ENCODE data around the gene FAM107B. TPM values are rescaled to one million over a fixed set of nuclear protein-coding genes. Genes with fewer than 3 reads are reported as not detected.

FAM107B gene
- total and polyA plus RNA-seq, 2 of the 8 experiments (the other 6 are each of a cell fraction or from before 2014, with no cell fraction given) = 7.5 to 28.1 TPM

GRCh38 chr10:14570800-14571199 is 203.9 kb downstream of the FAM107B start:
- H3K4me1 ChIP-seq (replicated peaks in 1 of 4; ENCODE audit: control insufficient read depth in 3 of 4, insufficient read depth in 4 of 4, low read length in 3 of 4) = no peaks in the 10 kb centered on the region; a peak in 2 of 7 replicates
- no peak overlapping the region for H3K4ac ChIP-seq (replicated peaks; ENCODE audit: insufficient read length, low read depth, low read length)
- no peaks in the 10 kb centered on the region for H3K23me2 ChIP-seq (ENCODE audit: low read depth, low read length)
- no peak overlapping the region for H2BK120ac ChIP-seq (replicated peaks; ENCODE audit: low read depth, low read length)
- H3K4me3 ChIP-seq (ENCODE audit: extremely low read depth in 1 of 4, insufficient read depth in 2 of 4, low read depth in 3 of 4, low read length in 4 of 4) = no peak overlapping the region
- H4K5ac ChIP-seq (ENCODE audit: insufficient read length, low read depth, low read length) = no peak overlapping the region
- H2BK20ac ChIP-seq (ENCODE audit: low read length) = no peak overlapping the region
- no peak overlapping the region for H3K9ac ChIP-seq (replicated peaks in 1 of 4; ENCODE audit: extremely low read depth in 1 of 4, low read depth in 3 of 4, low read length in 3 of 4)
- H3K56ac ChIP-seq (replicated peaks; ENCODE audit: insufficient read length, low read depth, low read length) = no peak overlapping the region
- H2AK5ac ChIP-seq (ENCODE audit: low read depth, low read length) = no peak overlapping the region
- no peak overlapping the region for H2BK15ac ChIP-seq (ENCODE audit: low read length)
- no peak overlapping the region for H3K4me2 ChIP-seq (ENCODE audit: insufficient read depth in 1 of 2, low read depth in 2 of 2, low read length in 2 of 2)
- no peak overlapping the region for H3K23ac ChIP-seq (ENCODE audit: insufficient read length)
- H3K79me1 ChIP-seq (ENCODE audit: low read depth, low read length) = no peaks in the 10 kb centered on the region; the same call in 1 of the 2 replicates
- no peak overlapping the region for H2BK5ac ChIP-seq (ENCODE audit: low read depth, low read length)
- no peak overlapping the region for H2BK12ac ChIP-seq (ENCODE audit: low read depth, low read length)
- peaks cover 5 to 7% of the 10 kb centered on the region in 2 experiments; a peak in 1 of 4 replicates for H3K9me3 ChIP-seq (ENCODE audit: insufficient read depth in 2 of 2, low read depth in 1 of 2, low read length in 1 of 2)
- H4K8ac ChIP-seq (ENCODE audit: extremely low read depth, insufficient read depth, low read length) = no peak overlapping the region
- H3K27ac ChIP-seq (ENCODE audit: low read depth, low read length) = no peak overlapping the region
- peaks cover 0 to 19% of the 10 kb centered on the region in 2 experiments; a peak in 2 of 4 replicates for H3K79me2 ChIP-seq (ENCODE audit: control insufficient read depth in 1 of 2, insufficient read depth in 2 of 2, low read length in 2 of 2)
- H3K14ac ChIP-seq (ENCODE audit: insufficient read length) = no peak overlapping the region
- no peak for TF ChIP-seq SIX5 (IDR thresholded peaks at IDR 0.05; ENCODE audit: low read depth, low read length)
- TF ChIP-seq HDAC2 (IDR thresholded peaks at IDR 0.05; ENCODE audit: borderline replicate concordance in 1 of 2, low read depth in 2 of 2, low read length in 2 of 2) = no peak
- no peak for TF ChIP-seq TEAD4 (IDR thresholded peaks at IDR 0.05; ENCODE audit: low read depth, low read length)
- no peak for TF ChIP-seq GTF2F1 (IDR thresholded peaks at IDR 0.05; ENCODE audit: borderline replicate concordance, low read depth, low read length)
- no peak for TF ChIP-seq HDAC6 (IDR thresholded peaks at IDR 0.05; ENCODE audit: low read depth, low read length)
- no peak for TF ChIP-seq POLR2AphosphoS5 (IDR thresholded peaks at IDR 0.05; ENCODE audit: low read depth, low read length)
- no peak overlapping the region for H4K91ac ChIP-seq (replicated peaks; ENCODE audit: insufficient read length, low read length)
- CTCF ChIA-PET (ENCODE audit: partially characterized antibody) = interaction anchor here (0.9 kb wide), 1 partner anchor 24 kb away, joined by 4 read pairs; no protein-coding TSS in a partner anchor
- no peak overlapping the region for H2AFZ ChIP-seq (ENCODE audit: low read length)
- DNase-seq (ENCODE audit: low read depth in 1 of 2, low spot score in 2 of 2) = no peak
- H3K36me3 ChIP-seq (ENCODE audit: control insufficient read depth in 2 of 4, insufficient read depth in 4 of 4, low read length in 3 of 4) = no peaks in the 10 kb centered on the region
- H3K27me3 ChIP-seq (replicated peaks in 1 of 4; ENCODE audit: control insufficient read depth in 3 of 4, extremely low read depth in 1 of 4, insufficient read depth in 3 of 4, low read length in 3 of 4) = no peaks in the 10 kb centered on the region
- POLR2A ChIA-PET (ENCODE audit: partially characterized antibody) = no interaction called here
- H3K18ac ChIP-seq (ENCODE audit: extremely low read depth, low read length) = no peak overlapping the region
- WGBS, 2 experiments (ENCODE audit: extremely low coverage in 1 of 2, insufficient coverage in 1 of 2, insufficient read length in 1 of 2, insufficient replicate concordance in 2 of 2, low coverage in 1 of 2, low lambda C conversion rate in 2 of 2, missing lambda C conversion rate in 1 of 2) = 100% methylated on average over 1 of the region's 1 CpG; no CpG with 5 or more reads in 1 of the 2 experiments
- no peak for FAIRE-seq
- H4K20me1 ChIP-seq (replicated peaks in 1 of 2; ENCODE audit: control insufficient read depth in 1 of 2, insufficient read depth in 2 of 2, low read length in 2 of 2) = no peaks in the 10 kb centered on the region

Data from H1 (cell line).